GM12873 (cell line): ENCODE results near the gene MLXIPL.

Source experiments
- CTCF ChIP-seq: IDR thresholded peaks from 2 replicates; pipeline ENCODE4 v1.5.1; 2012; ENCODE audit warnings: low read depth, mild to moderate bottlenecking, moderate library complexity, low read length, control low read depth; ENCODE audit not compliant: insufficient read depth; ENCODE audit errors: missing control alignments

The MLXIPL gene

GRCh38 chr7:73547841-73548240, 76.5 kb downstream of the MLXIPL start:
- no peak for TF ChIP-seq CTCF

GRCh38 chr7:73544678-73545077, 79.6 kb downstream of the MLXIPL start:
- TF ChIP-seq CTCF, result no peak
